GM10266 (cell line): ENCODE measurements around the gene LDLRAD4.
A peak's percentile ranks its signal among the peaks of the same experiment; 100 is the strongest.

Source experiments
- DNase-seq: peaks from one replicate; pipeline ENCODE4 v3.0.0; 2012; ENCODE audit errors: extremely low spot score
- TF ChIP-seq, protein P1 (sequence below): IDR thresholded peaks from 2 replicates; pipeline ENCODE4 v1.5.1; 2012; ENCODE audit warnings: mild to moderate bottlenecking, low read depth; ENCODE audit not compliant: control insufficient read depth, insufficient read depth; ENCODE audit errors: missing control alignments

Gene LDLRAD4

DNA sequence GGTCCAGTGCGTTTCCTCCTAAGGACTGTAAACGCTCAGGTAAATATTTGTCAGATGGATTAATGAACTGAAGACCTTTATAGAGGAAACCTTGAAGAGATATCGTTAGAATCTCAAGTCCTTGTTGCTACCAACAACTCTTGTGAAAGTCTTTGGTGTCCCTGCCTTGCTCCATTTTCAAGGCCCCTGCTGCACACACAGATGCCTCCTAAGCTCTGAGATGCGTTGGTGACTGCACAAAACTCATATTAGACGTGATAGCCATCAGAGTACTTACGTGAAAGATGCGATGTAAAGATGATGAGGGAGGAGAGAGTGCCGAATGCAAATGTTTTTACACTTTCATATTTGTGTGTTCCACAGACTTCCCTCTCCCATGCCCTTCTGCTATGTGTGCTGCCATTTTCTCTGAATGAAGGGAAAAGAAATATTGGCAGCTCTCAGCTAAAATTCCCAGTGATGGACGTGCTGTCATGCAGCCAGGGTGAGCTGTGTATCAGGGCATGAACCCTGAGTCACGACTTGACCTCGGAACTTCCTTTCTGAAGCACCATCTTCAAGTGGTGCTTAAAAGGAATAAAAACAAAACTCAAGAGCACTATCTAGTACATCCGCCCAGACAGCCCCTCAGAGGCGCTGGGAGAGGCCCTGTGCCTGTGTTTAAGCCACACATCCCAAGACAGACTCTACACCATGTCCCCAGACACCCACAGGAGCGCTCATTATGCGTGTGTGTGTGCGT lies 390.4 kb downstream of the LDLRAD4 start:
- DNase-seq, result no peak
- TF ChIP-seq, protein P1, sequence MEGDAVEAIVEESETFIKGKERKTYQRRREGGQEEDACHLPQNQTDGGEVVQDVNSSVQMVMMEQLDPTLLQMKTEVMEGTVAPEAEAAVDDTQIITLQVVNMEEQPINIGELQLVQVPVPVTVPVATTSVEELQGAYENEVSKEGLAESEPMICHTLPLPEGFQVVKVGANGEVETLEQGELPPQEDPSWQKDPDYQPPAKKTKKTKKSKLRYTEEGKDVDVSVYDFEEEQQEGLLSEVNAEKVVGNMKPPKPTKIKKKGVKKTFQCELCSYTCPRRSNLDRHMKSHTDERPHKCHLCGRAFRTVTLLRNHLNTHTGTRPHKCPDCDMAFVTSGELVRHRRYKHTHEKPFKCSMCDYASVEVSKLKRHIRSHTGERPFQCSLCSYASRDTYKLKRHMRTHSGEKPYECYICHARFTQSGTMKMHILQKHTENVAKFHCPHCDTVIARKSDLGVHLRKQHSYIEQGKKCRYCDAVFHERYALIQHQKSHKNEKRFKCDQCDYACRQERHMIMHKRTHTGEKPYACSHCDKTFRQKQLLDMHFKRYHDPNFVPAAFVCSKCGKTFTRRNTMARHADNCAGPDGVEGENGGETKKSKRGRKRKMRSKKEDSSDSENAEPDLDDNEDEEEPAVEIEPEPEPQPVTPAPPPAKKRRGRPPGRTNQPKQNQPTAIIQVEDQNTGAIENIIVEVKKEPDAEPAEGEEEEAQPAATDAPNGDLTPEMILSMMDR, result no peak

DNA sequence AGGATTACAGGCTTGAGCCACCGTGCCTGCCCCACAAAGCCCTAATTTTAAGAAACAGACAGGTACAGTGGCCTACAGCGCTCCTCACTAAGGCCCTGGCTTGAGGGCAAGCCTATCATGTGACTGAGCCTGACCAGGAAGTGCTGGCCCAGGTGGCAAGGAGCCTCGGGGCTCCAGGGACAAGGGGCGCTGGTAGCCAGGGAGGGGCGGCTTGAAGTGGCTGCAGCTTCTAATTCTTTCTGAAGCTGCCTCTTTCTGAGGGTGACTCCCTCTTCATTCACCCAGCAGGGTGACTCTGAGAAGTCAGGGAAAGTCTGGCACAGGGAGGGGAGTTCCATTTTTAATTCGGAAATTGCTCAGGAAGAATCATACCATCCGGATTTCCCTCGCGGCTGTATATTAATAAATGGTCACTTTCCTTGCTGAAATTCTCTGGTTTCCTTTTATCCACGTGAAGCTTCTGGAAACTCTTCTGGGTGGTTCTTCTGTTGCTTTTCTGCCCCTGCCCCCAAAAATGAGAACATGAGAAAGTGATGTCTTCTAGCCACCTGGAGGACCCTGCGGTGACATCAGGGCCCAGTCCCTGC lies 392.1 kb downstream of the LDLRAD4 start:
- no peak for DNase-seq
- TF ChIP-seq, protein P1, result no peak

DNA sequence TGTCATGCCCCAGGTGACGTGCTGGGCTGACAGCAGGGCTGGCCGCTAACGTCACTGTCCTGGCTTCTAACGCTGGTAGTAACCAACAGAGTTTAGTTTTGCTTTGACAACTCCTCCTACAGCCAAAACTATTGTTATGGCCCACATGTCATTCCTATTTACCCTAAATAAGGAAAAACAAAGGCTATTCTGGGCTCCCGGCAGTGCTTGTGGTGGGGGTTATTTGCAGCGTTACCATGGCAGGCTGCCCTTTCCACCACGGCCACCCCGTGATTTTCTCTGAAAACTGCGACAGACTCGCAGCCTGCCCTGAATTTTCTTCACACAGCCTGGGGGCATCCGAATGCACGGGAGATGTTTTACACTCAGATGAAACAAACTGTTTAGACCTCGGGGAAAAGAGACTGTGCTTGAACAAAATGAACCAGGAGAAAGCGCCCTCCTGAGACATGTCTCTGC lies 392.6 kb downstream of the LDLRAD4 start:
- peak; percentile 73 for DNase-seq

DNA sequence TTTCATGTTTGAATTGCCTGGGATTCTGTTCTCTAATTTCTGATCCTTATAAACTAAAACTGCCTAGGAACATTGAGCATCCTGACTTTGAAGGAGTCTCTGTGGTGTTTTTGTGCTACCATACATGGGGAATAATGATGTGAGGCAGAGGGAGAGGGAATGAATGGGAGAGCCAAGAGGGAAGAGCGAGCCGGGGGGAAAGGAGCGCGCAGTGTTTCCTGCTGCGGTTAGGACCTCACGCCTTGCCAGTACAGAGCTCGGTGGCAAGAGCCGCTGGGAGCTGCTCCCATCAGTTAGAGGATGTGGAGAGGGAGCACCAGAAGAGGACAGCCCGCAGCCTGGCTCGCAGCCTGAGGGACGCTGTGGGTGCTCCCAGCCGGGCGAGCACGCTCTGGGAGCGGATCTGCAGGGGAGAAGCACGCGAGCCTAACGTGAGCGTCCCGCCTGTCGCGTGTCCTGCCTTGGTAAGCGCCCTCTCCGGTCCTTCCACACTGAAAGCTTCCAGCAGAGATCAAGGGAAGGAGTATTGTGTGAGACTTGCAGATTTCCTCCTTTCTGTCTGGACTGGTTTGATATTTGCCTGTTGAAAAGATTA lies 393.1 kb downstream of the LDLRAD4 start:
- TF ChIP-seq, protein P1, result no peak
- DNase-seq, result no peak

More for the DNA sequence above, 392.6 kb downstream of the LDLRAD4 start:
- TF ChIP-seq, protein P1, result no peak

DNA sequence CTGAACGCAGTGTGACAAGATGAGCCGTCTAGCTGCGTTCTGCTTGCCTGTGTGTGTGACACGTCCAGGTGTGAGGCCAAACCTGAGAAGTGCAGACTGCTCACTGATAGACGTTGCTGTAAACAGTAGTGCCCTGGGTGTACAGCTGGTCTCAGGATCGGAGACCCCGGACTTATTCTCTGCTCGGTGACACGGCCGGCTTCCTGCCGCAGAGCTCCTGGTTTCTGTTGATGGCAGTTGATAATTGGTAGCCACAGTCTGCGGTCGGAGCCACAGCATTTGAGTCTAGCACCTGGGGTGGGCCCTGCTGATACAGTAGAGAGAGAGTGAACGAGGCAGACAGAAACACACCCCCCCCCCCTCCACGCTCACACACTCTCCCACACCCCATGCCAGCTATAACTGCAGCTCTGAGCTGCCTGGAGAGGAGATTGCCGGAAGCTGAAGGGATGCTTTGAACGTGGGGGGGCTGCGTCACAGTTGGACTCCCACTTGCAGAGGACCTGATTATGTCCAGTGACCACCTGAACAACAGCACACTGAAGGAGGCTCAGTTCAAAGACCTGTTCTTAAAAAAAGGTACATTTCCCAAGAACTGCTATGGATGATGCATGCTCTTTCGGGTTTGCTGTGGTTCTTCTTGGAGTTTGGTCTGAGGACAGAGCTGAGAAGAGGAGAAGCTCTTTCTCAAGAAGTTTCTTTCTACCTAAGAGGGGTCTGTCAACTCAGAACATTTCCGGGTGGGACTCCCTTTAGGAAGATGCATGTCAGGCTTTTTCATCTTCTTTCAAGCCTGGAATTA lies 393.8 kb downstream of the LDLRAD4 start:
- TF ChIP-seq, protein P1, result no peak
- DNase-seq, result peak; percentile 71

DNA sequence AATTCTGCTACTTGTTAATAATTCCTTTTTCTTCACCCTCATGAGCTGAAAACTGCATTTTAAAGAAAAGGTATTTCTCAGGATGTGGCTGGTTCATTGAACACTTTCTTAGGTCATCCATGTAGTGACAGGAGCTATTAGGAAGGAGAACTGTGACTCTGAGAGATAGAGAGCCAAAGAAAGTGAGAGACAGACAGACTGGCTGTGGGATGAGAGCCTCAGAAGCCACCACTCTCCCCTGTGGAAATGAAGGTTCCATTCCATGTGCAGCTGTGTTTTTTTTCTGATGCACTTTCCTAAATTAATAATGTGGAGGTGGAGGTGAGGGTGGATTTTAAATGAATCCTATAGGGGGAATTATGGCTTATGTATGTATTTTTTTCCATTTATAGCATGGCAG lies 394.5 kb downstream of the LDLRAD4 start:
- no peak for DNase-seq
- TF ChIP-seq, protein P1, result no peak
